MM.1S (cell line): ENCODE results near the gene LRRTM1.

Source experiments
- DNase-seq: peaks from one replicate; pipeline ENCODE4 v3.0.0-alpha.2; 2015
- H2AFZ ChIP-seq: fragments of 300-600 bp; sonication (generic); 2 replicates; pipeline ENCODE4 v1.6.0; 2016; ENCODE audit warnings: antibody characterized with exemption, low read length
- H3F3A ChIP-seq: fragments of 300-600 bp; sonication (generic); 2 replicates; pipeline ENCODE4 v1.6.1; 2016; ENCODE audit warnings: mild to moderate bottlenecking, antibody characterized with exemption, low read length, moderate library complexity, mixed read lengths; ENCODE audit not compliant: insufficient read depth
- H3K27ac ChIP-seq: fragments of 300-600 bp; sonication (generic); 2 replicates; pipeline ENCODE4 v1.5.1; 2016; ENCODE audit warnings: mild to moderate bottlenecking, low read length
- H3K27me3 ChIP-seq: fragments of 300-600 bp; sonication (generic); replicated peaks from 2 replicates; pipeline ENCODE4 v1.6.0; 2016; ENCODE audit warnings: low read length; ENCODE audit not compliant: insufficient read depth
- H3K36me3 ChIP-seq: fragments of 300-600 bp; sonication (generic); replicated peaks from 2 replicates; pipeline ENCODE4 v1.6.1; 2016; ENCODE audit warnings: mild to moderate bottlenecking, low read length, mixed read lengths; ENCODE audit not compliant: insufficient read depth
- H3K4me1 ChIP-seq: fragments of 300-600 bp; sonication (generic); 2 replicates; pipeline ENCODE4 v1.6.1; 2016; ENCODE audit warnings: low read length, mixed read lengths
- H3K4me2 ChIP-seq: fragments of 300-600 bp; sonication (generic); 2 replicates; pipeline ENCODE4 v1.6.0; 2016; ENCODE audit warnings: low read depth, low read length
- H3K4me3 ChIP-seq: fragments of 300-600 bp; sonication (generic); 2 replicates; pipeline ENCODE4 v1.5.1; 2016; ENCODE audit warnings: low read length, mixed read lengths
- H3K79me2 ChIP-seq: fragments of 300-600 bp; sonication (generic); 2 replicates; pipeline ENCODE4 v1.6.1; 2016; ENCODE audit warnings: mixed run types, low read length, mixed read lengths
- H3K9ac ChIP-seq: fragments of 300-600 bp; sonication (generic); 2 replicates; pipeline ENCODE4 v1.6.1; 2016; ENCODE audit warnings: low read length, mixed read lengths
- H3K9me2 ChIP-seq: fragments of 300-600 bp; sonication (generic); replicated peaks from 2 replicates; pipeline ENCODE4 v1.6.1; 2016; ENCODE audit warnings: mild to moderate bottlenecking, low read length, mixed read lengths; ENCODE audit not compliant: insufficient read depth
- H3K9me3 ChIP-seq: fragments of 300-600 bp; sonication (generic); replicated peaks from 2 replicates; pipeline ENCODE4 v1.6.1; 2016; ENCODE audit warnings: mild to moderate bottlenecking, low read length, mixed read lengths; ENCODE audit not compliant: insufficient read depth
- H4K20me1 ChIP-seq: fragments of 300-600 bp; sonication (generic); 2 replicates; pipeline ENCODE4 v1.6.1; 2016; ENCODE audit warnings: mild to moderate bottlenecking, low read length, moderate library complexity, mixed read lengths; ENCODE audit not compliant: insufficient read depth
- CTCF ChIP-seq: fragments of 300-600 bp; sonication (generic); IDR thresholded peaks from 2 replicates; pipeline ENCODE4 v1.5.1; 2016; ENCODE audit warnings: antibody characterized with exemption, low read length, mixed read lengths
- EZH2 ChIP-seq: fragments of 300-600 bp; sonication (generic); optimal IDR thresholded peaks from 2 replicates; pipeline ENCODE3; 2017; ENCODE audit warnings: low read depth, mild to moderate bottlenecking, antibody characterized with exemption, low read length, mixed read lengths
- EZH2phosphoT487 ChIP-seq: fragments of 300-600 bp; sonication (generic); IDR thresholded peaks from 2 replicates; pipeline ENCODE4 v1.6.1; 2018; ENCODE audit warnings: antibody characterized with exemption, low read length

Gene LRRTM1

GRCh38 chr2:80348078-80348477, 43.5 kb upstream of the LRRTM1 start:
- H3K9me2 ChIP-seq, result no peaks in the 10 kb centered on the region
- H3F3A ChIP-seq, result no peaks in the 10 kb centered on the region
- DNase-seq, result no peak
- H3K27me3 ChIP-seq, result no peaks in the 10 kb centered on the region
- no peak overlapping the region for H2AFZ ChIP-seq
- no peak overlapping the region for H3K9ac ChIP-seq
- no peak for TF ChIP-seq CTCF
- TF ChIP-seq EZH2phosphoT487, result no peak
- TF ChIP-seq EZH2, result no peak
- H3K4me3 ChIP-seq, result no peak overlapping the region
- no peaks in the 10 kb centered on the region for H3K79me2 ChIP-seq
- no peaks in the 10 kb centered on the region for H3K9me3 ChIP-seq
- H3K27ac ChIP-seq, result no peak overlapping the region
- no peak overlapping the region for H3K4me2 ChIP-seq
- no peaks in the 10 kb centered on the region for H3K36me3 ChIP-seq
- H4K20me1 ChIP-seq, result no peaks in the 10 kb centered on the region
- H3K4me1 ChIP-seq, result no peaks in the 10 kb centered on the region

DNA sequence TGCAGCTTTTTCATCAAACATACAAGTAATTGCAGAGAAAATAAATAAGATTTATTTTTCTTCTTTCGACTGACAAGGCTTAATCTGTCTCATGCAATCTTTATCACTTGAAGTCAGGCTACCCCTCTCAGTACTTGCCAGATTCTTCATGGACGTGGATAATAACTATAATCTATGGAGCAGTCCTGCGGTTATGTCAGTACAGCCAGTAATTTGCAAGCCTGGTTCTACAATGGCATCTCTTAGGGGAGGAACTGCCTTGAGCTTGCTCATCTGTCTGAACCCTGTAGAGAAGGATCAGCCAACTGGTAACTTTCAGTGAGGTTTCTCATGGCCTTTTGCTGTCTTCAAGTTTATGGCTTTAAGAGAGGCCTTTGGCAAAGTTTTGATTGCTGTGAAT, 35.5 kb upstream of the LRRTM1 start:
- no peak overlapping the region for H2AFZ ChIP-seq
- no peaks in the 10 kb centered on the region for H3K4me1 ChIP-seq
- H3K4me2 ChIP-seq, result no peak overlapping the region
- no peaks in the 10 kb centered on the region for H4K20me1 ChIP-seq
- H3K9ac ChIP-seq, result no peak overlapping the region
- H3K27me3 ChIP-seq, result no peaks in the 10 kb centered on the region
- H3K79me2 ChIP-seq, result no peaks in the 10 kb centered on the region
- H3K36me3 ChIP-seq, result no peaks in the 10 kb centered on the region
- no peak for DNase-seq
- no peaks in the 10 kb centered on the region for H3K9me2 ChIP-seq
- H3K4me3 ChIP-seq, result no peak overlapping the region
- no peak overlapping the region for H3K27ac ChIP-seq
- no peaks in the 10 kb centered on the region for H3F3A ChIP-seq
- TF ChIP-seq EZH2phosphoT487 (no peak), CTCF (no peak), EZH2 (no peak)
- H3K9me3 ChIP-seq, result no peaks in the 10 kb centered on the region

GRCh38 chr2:80338794-80339193, 34.2 kb upstream of the LRRTM1 start:
- TF ChIP-seq EZH2, result no peak
- Histone ChIP-seq H3K27ac (no peak overlapping the region), H3K4me3 (no peak overlapping the region)

DNA sequence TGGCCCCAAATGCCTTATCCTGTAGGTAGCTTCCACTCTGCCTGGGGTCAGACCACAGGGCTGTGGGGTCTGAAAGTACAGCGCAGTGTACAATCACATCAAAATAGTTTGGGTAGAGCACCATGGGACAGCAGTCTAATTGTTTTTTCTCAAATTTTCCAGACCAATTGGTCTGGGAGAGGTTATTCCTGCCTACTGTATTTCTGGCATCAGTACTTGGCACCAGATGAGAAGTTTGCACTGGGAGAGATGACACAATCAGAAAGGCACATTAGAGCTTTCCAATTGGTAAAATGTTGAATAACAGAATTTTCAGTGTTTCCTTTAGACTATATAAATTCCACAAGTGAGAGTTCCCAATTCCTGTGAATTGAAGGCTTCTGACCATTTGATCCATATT, 30.9 kb upstream of the LRRTM1 start:
- TF ChIP-seq EZH2phosphoT487 (no peak), EZH2 (no peak), CTCF (no peak)
- DNase-seq, result no peak
- Histone ChIP-seq H3K4me1 (no peaks in the 10 kb centered on the region), H3K9me3 (no peaks in the 10 kb centered on the region), H3K4me3 (no peak overlapping the region), H3K4me2 (no peak overlapping the region), H3K9me2 (no peaks in the 10 kb centered on the region), H4K20me1 (no peaks in the 10 kb centered on the region), H3K27me3 (no peaks in the 10 kb centered on the region), H3F3A (no peaks in the 10 kb centered on the region), H3K36me3 (no peaks in the 10 kb centered on the region), H3K27ac (no peak overlapping the region), H3K9ac (no peak overlapping the region), H3K79me2 (no peaks in the 10 kb centered on the region), H2AFZ (no peak overlapping the region)

More at GRCh38 chr2:80338794-80339193, 34.2 kb upstream of the LRRTM1 start:
- Histone ChIP-seq H3K4me1 (no peaks in the 10 kb centered on the region), H3K9me3 (no peaks in the 10 kb centered on the region), H3K36me3 (no peaks in the 10 kb centered on the region), H3F3A (no peaks in the 10 kb centered on the region), H3K79me2 (no peaks in the 10 kb centered on the region), H3K9me2 (no peaks in the 10 kb centered on the region), H2AFZ (no peak overlapping the region), H3K4me2 (no peak overlapping the region), H3K27me3 (no peaks in the 10 kb centered on the region), H4K20me1 (no peaks in the 10 kb centered on the region), H3K9ac (no peak overlapping the region)
- no peak for DNase-seq
